SIG-M5 treated with dmso at 0.1 percent for 504 hours (cell line): ENCODE measurements around the gene SFN.
"Not testable (repeated sequence)": the region's sequence is repeated elsewhere in the genome, so short reads cannot be mapped to it uniquely, and the experiment has no call there.

Experiments used
- DNase-seq: peaks from one replicate; lab custom pipeline; 2025; ENCODE audit not compliant: unreplicated experiment; lab: John Stamatoyannopoulos, UW

Gene SFN

GRCh38 chr1:26862781-26863684 lies at the start of gene SFN:
SFN (plus strand) TSS chr1:26863149; CDS start chr1:26863213, 64 bp downstream.
- DNase-seq, result peak; percentile 47

DNA sequence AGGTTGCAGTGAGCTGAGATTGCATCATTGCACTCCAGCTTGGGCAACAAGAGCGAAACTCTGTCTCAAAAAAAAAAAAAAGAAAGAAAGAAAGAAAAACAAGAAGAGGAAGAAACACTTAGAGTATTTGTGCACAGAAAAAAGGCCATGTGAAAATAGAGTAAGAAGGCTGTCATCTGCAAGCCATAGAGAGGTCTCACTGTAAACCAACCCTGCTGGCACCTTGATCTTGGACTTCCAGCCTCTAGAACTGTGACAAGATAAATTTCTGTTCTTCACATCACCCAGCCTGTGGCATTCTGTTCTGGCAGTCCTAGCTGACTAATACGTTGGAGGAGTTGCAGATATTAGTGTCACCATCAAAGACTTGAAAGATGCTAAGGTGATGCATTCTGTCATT lies 48.6 kb upstream of the SFN start:
- peak; percentile 30 for DNase-seq

GRCh38 chr1:26814893-26815292 lies 48.1 kb upstream of the SFN start:
- no peak for DNase-seq

DNA sequence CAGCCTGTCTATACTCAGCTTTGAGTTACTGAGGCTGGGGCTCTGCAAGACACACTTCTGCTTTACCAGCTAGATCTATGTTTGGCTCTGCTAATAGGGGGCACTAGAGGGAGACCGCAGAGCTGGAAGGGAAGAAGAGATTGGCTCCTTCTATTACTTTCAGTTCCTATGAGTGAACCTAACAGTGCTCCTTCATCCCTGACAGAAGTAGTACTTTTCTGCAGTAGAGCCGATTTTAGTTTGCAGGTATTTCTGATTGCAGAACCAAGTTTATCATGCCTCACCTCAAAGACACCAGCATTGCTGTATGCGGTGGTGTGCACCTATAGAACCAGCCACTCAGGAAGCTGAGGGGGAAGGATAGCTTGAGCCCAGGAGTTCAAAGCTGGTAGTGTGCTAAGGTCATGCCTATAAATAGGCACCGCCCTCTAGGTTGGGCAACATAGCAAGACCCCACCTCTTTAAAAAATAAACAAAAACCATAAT lies 42.1 kb upstream of the SFN start:
- DNase-seq, result peak; percentile 95

DNA sequence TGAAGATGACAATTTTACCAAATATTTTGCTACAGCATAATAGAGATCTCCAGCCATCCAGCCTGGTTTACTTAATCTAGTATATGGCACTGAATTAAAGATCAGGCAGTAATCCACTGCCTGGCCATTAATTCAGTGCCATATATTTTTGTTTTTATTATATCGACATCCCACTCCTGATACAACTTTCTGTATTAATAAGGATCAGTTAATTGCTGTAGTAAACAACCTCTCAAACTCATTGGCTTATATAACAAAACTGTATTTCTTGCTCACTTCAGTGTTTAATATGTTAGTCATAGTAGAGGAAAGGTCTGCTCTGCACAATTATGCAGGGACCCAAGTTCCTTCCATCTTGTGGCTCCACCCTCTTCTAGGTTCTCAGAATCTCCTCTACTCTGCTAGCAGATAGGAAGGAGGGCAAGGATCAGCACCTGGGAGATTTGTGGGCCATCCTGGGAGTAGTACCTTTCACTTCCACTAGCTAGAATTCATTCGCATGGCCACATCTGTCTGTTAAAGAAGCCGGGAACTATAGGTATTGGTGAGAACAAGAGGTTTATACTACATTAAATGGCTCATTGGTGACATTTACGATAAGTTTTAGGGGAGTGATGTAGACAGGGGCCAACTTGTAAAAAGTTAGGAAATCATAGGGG lies 40.1 kb upstream of the SFN start:
- DNase-seq, result no peak

- peak; percentile 36 for DNase-seq
These were observed 38.2 kb upstream of the SFN start for GRCh38 chr1:26824731-26825130.

DNA sequence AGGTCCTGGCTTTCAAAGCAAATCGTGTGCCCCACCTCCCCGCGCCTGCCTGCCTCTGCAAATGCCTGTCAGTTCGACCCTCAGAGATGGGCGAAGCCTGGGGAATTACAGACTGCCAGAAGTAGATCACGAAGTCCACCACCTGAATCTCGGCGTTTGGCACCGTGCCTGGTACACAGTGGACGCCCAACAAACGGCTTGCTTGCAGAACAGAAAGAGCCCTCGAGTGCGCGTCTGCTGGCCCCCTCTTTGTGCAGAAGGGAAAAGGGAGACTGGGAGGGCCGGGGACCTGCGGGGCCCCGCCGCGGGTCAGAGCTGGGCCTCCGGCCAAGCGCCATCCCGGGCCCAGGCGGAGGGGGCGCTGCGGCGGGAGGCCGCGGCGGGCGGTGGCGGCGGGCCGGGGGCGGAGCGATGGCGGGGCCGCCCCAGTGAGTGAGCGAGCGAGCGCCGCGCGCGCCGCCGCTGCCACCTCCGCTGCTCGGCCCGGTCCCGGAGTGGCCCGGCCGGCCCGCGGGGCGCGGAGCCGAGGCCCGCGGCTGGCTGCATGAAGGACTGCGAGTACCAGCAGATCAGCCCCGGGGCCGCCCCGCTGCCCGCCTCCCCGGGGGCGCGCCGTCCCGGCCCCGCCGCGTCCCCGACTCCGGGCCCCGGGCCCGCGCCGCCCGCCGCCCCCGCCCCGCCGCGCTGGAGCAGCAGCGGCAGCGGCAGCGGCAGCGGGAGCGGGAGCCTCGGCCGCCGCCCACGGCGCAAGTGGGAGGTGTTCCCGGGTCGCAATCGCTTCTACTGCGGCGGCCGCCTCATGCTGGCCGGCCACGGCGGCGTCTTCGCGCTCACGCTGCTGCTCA lies 36.5 kb upstream of the SFN start, which contains the start of gene ZDHHC18:
Gene ZDHHC18 (plus strand): TSS at position 428 of the 845 bp plus-strand sequence. CDS start 117 bp downstream, at position 545.
- DNase-seq, result peak; percentile 48

GRCh38 chr1:26827106-26827604 lies 35.8 kb upstream of the SFN start:
- no peak for DNase-seq

DNA sequence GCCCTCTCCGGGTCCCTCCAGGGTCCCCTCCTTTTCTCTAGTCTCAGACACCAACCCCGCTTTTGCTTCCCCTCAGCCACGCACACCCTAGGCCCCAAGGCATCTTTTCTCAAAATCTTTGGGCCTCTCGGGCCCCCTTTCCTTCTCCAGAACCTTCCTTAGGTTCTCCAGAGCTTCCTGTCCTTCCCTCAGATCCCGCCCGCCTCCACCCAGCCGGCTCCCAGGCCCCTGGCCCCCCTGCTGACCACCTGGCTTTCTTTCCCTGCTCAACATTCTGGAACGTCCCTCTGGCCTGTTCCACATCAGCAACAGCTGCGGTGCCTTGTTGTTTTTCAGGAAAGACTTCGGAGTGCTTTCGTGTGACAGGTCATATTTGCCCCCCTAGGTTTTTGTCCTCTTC lies 35.3 kb upstream of the SFN start:
- no peak for DNase-seq

DNA sequence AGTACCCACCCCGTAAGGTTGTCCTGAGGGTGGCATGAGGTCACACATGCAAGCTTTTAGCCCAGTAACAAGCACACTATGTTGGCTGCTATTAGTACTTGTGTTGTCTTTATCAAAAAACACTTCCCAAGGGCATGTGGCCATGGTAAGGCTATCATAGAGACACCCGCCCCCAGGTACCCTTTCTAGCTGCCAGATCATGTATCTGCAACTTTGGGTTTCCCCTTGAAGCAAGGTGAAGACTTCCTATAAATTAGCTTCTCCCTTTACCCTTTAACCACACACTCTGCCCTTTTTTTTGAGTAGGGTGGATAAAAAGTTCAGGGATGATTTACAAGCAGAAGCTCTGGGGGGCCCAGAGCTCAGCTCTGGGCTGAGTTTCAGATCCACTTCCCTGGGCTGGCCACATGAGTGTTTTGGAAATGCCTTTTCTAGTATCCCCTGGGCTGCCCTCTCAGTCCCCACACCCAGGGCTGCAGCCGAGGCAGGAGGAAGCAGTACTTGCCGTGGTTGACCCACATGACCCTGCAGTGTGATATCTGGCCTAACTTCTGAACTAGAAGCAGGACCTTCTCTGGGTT lies 34.4 kb upstream of the SFN start:
- DNase-seq, result peak; percentile 43

DNA sequence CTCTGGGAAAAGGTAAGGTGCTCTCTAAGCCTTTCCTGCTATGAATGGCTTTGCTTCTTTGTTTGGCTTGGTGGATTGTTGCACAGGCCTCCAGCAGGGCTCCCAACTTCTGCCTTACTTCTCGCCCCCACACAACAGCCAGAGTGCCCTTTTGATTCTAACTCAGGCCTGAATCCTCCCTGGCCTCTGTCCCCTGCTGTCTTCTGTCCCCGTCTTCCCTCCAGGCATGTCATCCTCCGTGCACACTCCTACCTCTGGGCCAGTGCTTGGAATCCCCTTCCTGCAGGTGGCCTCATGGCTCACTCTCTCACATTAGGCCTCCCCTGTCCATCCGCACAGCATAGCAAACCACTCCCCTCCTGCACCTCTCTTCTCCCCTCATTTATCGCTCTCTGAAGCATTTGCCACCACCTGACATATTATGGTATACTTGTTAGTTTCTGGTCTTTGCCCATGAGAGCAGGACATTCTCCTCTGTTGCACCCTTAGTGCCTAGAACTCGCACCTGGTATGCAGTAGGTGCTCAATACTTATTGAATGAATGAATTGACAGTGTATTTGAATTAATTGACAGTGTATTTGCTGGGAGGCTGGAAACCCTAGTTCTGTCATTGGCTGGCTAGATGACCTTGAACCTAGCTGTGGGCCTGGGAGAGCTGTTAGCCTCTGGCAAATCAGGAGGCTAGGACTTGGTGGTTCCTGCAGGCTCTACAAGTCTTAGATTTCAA lies 33.6 kb upstream of the SFN start:
- no peak for DNase-seq

DNA sequence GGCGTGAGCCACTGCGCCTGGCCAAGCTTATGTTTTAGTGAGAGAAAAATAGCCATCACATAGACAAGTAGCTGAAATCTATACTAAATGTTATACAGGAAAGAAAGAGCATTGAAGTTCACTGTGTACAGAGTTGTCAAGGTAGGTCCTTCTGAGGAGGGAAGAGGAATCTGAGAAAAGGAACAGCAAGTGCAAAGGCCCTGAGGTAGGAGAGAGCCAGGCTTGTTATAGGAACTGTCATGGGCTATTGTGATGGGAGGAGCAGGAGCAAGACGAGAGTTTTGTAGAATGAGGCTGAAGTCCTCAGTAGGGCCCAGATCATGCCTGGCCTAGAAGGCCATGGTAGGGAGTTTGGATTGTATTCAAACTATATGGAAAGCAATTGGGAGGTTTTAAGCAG lies 31.9 kb upstream of the SFN start:
- no peak for DNase-seq

DNA sequence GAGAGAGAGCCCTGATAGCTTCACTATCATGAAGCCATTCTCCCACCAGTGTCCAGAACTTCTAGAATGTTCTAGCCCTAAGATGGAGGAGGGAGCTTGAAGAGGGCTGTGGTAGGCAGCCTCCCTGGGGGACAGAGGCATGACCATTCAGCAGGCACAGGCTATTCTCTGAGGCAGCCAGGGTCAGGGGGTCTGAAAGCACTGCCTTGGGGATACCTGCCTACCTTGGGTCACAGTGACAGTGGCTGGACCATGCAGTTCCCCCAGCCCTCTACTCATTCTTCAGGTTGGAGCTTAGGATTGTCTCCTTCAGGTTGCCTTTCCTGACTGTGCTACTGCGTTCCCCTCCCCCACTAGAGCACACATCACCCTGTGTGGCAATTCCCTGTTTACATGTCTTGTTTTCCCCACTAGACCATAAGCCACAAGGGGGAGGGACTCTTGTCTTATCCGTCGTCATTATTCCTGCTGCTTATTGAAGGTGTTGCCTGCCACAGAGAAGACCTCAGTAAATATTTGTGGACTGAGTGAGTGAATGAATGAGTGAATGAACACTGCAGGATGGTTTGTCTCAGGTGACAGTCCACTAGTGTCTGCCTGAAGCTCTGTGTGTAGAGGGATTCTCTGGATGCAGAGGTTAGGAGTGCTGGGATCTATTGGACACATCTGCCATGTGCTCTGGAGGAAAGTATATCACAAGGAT lies 31.3 kb upstream of the SFN start:
- DNase-seq, result no peak

DNA sequence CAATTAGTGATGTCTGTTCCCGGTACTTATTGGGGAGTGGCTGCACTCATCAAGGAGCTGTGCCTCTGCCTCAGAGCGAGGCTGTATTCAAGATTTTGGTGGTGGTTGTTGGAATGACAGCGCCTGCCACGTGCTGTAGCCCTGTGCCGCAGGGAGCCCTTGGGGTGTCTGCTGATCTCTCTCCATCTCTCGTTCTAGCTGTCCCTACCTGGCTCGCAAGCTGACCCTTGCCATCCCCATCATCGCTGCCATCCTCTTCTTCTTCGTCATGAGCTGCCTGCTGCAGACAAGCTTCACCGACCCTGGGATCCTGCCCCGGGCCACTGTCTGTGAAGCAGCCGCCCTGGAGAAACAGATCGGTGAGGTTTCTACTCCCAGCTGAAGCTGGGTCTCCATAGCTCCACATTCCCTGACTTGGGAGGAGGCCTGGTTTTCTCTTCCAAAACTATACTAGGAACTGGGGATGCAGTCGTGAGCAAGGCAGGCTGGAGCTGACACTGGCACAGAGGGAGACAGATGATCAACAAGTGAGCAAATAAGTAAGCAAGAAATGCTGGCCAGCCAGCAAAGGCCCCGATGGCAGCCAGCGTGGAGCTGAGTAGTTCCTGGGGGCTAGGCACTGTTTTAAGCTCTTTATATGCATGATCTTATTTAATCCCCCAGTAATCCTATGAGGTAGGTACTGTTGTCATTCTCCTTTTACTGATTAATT lies 30.5 kb upstream of the SFN start:
- no peak for DNase-seq

DNA sequence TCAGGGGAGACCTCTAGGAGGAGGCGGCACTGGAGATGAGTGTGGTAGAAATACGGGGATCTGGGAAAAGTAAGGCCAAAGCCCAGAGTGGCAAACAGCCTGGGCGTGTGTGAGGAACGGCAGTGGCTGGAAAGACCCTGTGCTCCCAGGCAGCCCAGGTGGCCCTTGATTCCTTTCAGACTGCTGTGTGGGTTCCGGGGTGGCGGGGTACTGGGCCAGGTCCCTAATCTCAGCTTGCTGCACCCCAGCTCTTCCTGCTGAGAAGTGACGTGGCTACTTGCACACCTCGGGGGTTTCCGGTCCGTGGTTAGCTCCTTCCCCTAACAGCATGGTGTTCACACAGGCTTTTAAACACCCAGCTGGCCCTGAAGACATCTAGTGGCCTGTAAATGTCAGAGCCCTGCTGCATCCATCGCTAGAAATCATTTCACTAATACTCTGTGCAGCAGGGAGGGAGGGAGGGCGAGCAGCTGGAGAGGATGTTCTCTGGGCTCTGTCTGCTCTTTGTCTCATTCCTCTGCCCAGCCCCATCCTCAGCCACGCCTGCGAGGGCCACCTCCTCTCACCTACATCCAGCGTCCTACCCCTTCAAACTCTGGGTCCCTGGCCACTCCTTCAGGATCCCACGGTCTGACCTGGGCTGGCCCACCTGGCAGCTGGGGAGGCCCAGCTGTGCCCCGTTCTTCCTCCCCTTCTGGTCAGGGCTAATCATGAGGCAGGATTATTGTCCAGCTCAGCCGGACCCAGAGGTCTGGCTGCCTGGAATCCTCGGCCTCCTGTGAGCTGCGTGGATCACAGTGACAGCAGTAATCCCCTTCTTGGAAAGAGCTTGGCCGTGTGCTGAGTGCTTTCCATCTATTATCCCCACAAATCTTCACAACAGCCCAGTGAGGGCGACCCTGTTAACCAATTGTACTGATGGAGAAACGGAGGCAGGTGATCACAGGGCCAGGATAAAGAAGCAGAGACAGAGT lies 29.2 kb upstream of the SFN start:
- no peak for DNase-seq

DNA sequence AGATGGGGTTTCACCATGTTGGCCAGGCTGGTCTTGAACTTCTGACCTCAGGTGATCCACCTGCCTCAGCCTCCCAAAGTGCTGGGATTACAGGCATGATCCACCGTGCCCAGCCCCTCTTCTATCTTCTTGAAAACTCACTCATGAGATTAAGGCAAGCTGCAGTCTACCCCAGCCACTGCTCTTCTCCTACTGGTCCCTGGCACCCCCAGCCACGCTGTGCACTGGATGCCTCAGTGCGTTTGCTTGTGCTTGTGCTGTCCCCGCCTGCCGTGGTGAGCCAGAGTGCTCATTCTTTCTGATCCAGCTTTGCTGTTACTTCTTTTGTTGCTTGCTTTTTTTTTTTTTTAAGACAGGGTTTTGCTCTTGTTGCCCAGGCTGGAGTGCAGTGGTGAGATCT lies 25.3 kb upstream of the SFN start:
- DNase-seq, result not testable (repeated sequence)

GRCh38 chr1:26838474-26839338 lies 24.2 kb upstream of the SFN start:
- no peak for DNase-seq
